HL-60/S4 treated with phorbol 12-myristate 13-acetate at 8.2 ng/mL for 4 days and 3 days (cell line): Measurements from ENCODE around the gene FABP1.

Experiments
- in situ Hi-C: fragments of 300-500 bp; cut with MboI; formaldehyde crosslinking; loops from 2 replicates; pipeline ENCODE4 v1.15.0; 2022; ENCODE audit warnings: low sequenced_read_pairs

FABP1 gene

GRCh38 chr2:88139203-88139702 is 11.4 kb upstream of the FABP1 start:
- in situ Hi-C loops = no loop called here

- in situ Hi-C loops = no loop called here
Observed at GRCh38 chr2:88137833-88138232, 10.0 kb upstream of the FABP1 start.

- in situ Hi-C loops = no loop called here
Observed at GRCh38 chr2:88136817-88137216, 9.0 kb upstream of the FABP1 start.

GRCh38 chr2:88133875-88134274 is 6.0 kb upstream of the FABP1 start:
- in situ Hi-C loops = no loop called here

- in situ Hi-C loops = no loop called here
Observed at GRCh38 chr2:88131999-88132368, 4.1 kb upstream of the FABP1 start.

- in situ Hi-C loops = no loop called here
Observed at GRCh38 chr2:88131201-88131998, 3.5 kb upstream of the FABP1 start.

GRCh38 chr2:88129313-88129959 is 1.6 kb upstream of the FABP1 start:
- in situ Hi-C loops = no loop called here

- in situ Hi-C loops = no loop called here
Observed at GRCh38 chr2:88128654-88129312, 921 bp upstream of the FABP1 start.

- in situ Hi-C loops = no loop called here
Observed at GRCh38 chr2:88127638-88127887, 299 bp downstream of the FABP1 start.

- in situ Hi-C loops = no loop called here
Observed at GRCh38 chr2:88126772-88127637, 857 bp downstream of the FABP1 start.

GRCh38 chr2:88125924-88126771 is 1.7 kb downstream of the FABP1 start:
- in situ Hi-C loops = no loop called here

- in situ Hi-C loops = no loop called here
Observed at GRCh38 chr2:88125344-88125923, 2.4 kb downstream of the FABP1 start.

- in situ Hi-C loops = no loop called here
Observed at GRCh38 chr2:88123975-88124917, 3.6 kb downstream of the FABP1 start.

- in situ Hi-C loops = no loop called here
Observed at GRCh38 chr2:88123164-88123974, 4.5 kb downstream of the FABP1 start.

GRCh38 chr2:88122141-88122884 is 5.5 kb downstream of the FABP1 start:
- in situ Hi-C loops = no loop called here

GRCh38 chr2:88121678-88122077 is 6.2 kb downstream of the FABP1 start:
- in situ Hi-C loops = no loop called here

- in situ Hi-C loops = no loop called here
Observed at GRCh38 chr2:88117973-88118372, 9.9 kb downstream of the FABP1 start.
